Adrenal gland (tissue), 12 donors: ENCODE data around the gene SLC1A2. TPM values are rescaled to one million over a fixed set of nuclear protein-coding genes. Genes with fewer than 3 reads are reported as not detected.

ENCODE experiments used
- DNase-seq, 7 donors: peaks; one replicate each; pipeline ENCODE4 v3.0.0-alpha.2; 2019 to 2020
- H3K27ac ChIP-seq, 5 donors: fragments of 200-600 bp; sonication (generic) in 4 of 5; 1 replicate in 3 of 5; 2 replicates in 2 of 5; pipeline versions ENCODE4 v1.5.1 to v1.8.0; 2016 to 2020; ENCODE audit warnings: mild to moderate bottlenecking in 1 of 5
- H3K27me3 ChIP-seq: fragments of 200-600 bp; 2 replicates; pipeline ENCODE4 v1.8.0; 2021
- H3K36me3 ChIP-seq, 2 donors: fragments of 200-600 bp; replicated peaks in 1 of 2; 1 replicate in 1 of 2; 2 replicates in 1 of 2; pipeline versions ENCODE4 v1.5.1 to v1.8.0; 2018 to 2022
- H3K4me1 ChIP-seq, 2 donors: fragments of 200-600 bp; replicated peaks in 1 of 2; 1 replicate in 1 of 2; 2 replicates in 1 of 2; pipeline versions ENCODE4 v1.5.1 to v1.8.0; 2018 to 2021
- H3K4me3 ChIP-seq, 4 donors: fragments of 200-600 bp; sonication (generic) in 3 of 4; one replicate each; pipeline ENCODE4 v1.5.1; 2016 to 2018
- H3K9me3 ChIP-seq, 3 donors: fragments of 200-600 bp; sonication (generic) in 1 of 3; replicated peaks in 1 of 3; 1 replicate in 2 of 3; 2 replicates in 1 of 3; pipeline versions ENCODE4 v1.5.1 to v1.8.0; 2016 to 2021
- CTCF ChIP-seq, 6 experiments: fragments of 450-650 bp in 4 of 6; fragments of 200-600 bp in 2 of 6; sonication (generic) in 1 of 6; IDR thresholded peaks; 1 replicate in 5 of 6; 2 replicates in 1 of 6; pipeline versions ENCODE4 v1.5.1 to v1.8.0; 2016 to 2021; ENCODE audit warnings: antibody characterized with exemption in 6 of 6, mild to moderate bottlenecking in 2 of 6, moderate library complexity in 1 of 6
- POLR2A ChIP-seq, 2 donors: fragments of 450-650 bp; IDR thresholded peaks; one replicate each; pipeline ENCODE4 v1.6.1; 2017; ENCODE audit warnings: antibody characterized with exemption in 2 of 2, mild to moderate bottlenecking in 2 of 2, moderate library complexity in 1 of 2
- WGBS, 4 donors: extraction: QIAGEN DNeasy Blood & Tissue Kit in 2 of 4; methylation state at CpG; one replicate each; pipeline versions ENCODE4 v1.1.5 to v1.1.7; 2013 to 2017; 5-methylcytosine and 5-hydroxymethylcytosine counted together
- intact Hi-C, 2 donors: fragments of 100-400 bp; cut with DNase I; formaldehyde crosslinking; loops; one replicate each; pipeline versions ENCODE4 v1.14.1 to v1.15.0; 2022 to 2023
- polyA plus RNA-seq, 3 donors: library from polyadenylated mRNA; stranded (reverse); fragments of 200-250 nt in 2 of 3; fragments of 350-450 nt in 1 of 3; fragmentation: Illumina TruSeq in 1 of 3; extraction: RNeasy Lipid Tissue Mini Kit (QIAGEN cat#74804) in 1 of 3; gene quantifications; one replicate each; pipeline ENCODE4 v1.2.3, GENCODE V29; 2013 to 2014
- total RNA-seq, 9 donors: library from RNA; depleted of rRNA in 4 of 9; stranded (reverse); fragments of >200 nt in 4 of 9; fragments of 120-200 nt in 1 of 9; fragmentation: NEBNext Ultra II Directional in 1 of 9; extraction: Animal tissue kit (Norgen Biotek cat#: 25700) in 1 of 9; gene quantifications; one replicate each; pipeline versions ENCODE4 v1.1.0 to v1.2.4, GENCODE V29; 2013 to 2023
- donor health status: healthy with polysubstance abuse.
- donor health status: Bipolar disorder and iron deficiency.
- donor health status: DM: yes; HTN: yes; CAD: no.
- donor health status: DM: no; HTN: no; CAD: no.
- donor health status: DM: no; HTN: no; CAD: no.
- donor health status: DM: yes; HTN: yes; CAD: no.

SLC1A2 gene
- total and polyA plus RNA-seq, 12 donors, result 1.4 to 517 (median 8.7) TPM

GRCh38 chr11:35311331-35311730, 108.0 kb downstream of the SLC1A2 start:
- 73 to 91% (median 86%) methylated on average over 3 of the region's 3 CpGs for WGBS, 4 donors
- intact Hi-C loops, result no loop called here
- TF ChIP-seq CTCF (IDR thresholded peaks at IDR 0.05), result no peak
- no peak for TF ChIP-seq POLR2A (IDR thresholded peaks at IDR 0.05)
- no peaks in the 10 kb centered on the region for H3K36me3 ChIP-seq
- no peak overlapping the region for H3K27ac ChIP-seq
- no peak for DNase-seq
- no peaks in the 10 kb centered on the region for H3K27me3 ChIP-seq
- H3K4me1 ChIP-seq, result no peaks in the 10 kb centered on the region
- H3K9me3 ChIP-seq, result no peaks in the 10 kb centered on the region
- H3K4me3 ChIP-seq, result no peak overlapping the region

GRCh38 chr11:35308157-35308556, 111.2 kb downstream of the SLC1A2 start:
- Histone ChIP-seq H3K27me3 (no peaks in the 10 kb centered on the region), H3K4me3 (no peak overlapping the region), H3K4me1 (peaks cover 0 to 20% of the 10 kb centered on the region in 2 donors), H3K9me3 (no peaks in the 10 kb centered on the region), H3K36me3 (no peaks in the 10 kb centered on the region), H3K27ac (no peak overlapping the region)
- DNase-seq, result peak in 1 of 7 donors; percentile 32
- WGBS, 4 donors, result 72 to 84% (median 78%) methylated on average over 9 of the region's 9 CpGs
- intact Hi-C loops, result no loop called here
- TF ChIP-seq POLR2A (IDR thresholded peaks at IDR 0.05) (no peak), CTCF (IDR thresholded peaks at IDR 0.05) (no peak)

- 85 to 93% (median 90%) methylated on average over 4 of the region's 4 CpGs for WGBS, 4 donors
- Histone ChIP-seq H3K4me1 (peaks cover 0 to 20% of the 10 kb centered on the region in 2 donors), H3K4me3 (no peak overlapping the region), H3K27ac (no peak overlapping the region), H3K9me3 (no peaks in the 10 kb centered on the region), H3K27me3 (no peaks in the 10 kb centered on the region), H3K36me3 (no peaks in the 10 kb centered on the region)
- no peak for DNase-seq
- intact Hi-C loops, result no loop called here
- TF ChIP-seq POLR2A (IDR thresholded peaks at IDR 0.05), result no peak
- no peak for TF ChIP-seq CTCF (IDR thresholded peaks at IDR 0.05)
Observed at GRCh38 chr11:35307221-35307621, 112.1 kb downstream of the SLC1A2 start.

- Histone ChIP-seq H3K36me3 (no peaks in the 10 kb centered on the region), H3K27me3 (no peaks in the 10 kb centered on the region), H3K4me3 (no peak overlapping the region), H3K4me1 (peaks cover 0 to 20% of the 10 kb centered on the region in 2 donors), H3K27ac (no peak overlapping the region), H3K9me3 (no peaks in the 10 kb centered on the region)
- intact Hi-C loops, result no loop called here
- peak; percentile 59 to 72 (median 67) for DNase-seq
- 61 to 68% (median 66%) methylated on average over 14 of the region's 14 CpGs for WGBS, 4 donors
- peak; percentile 17 to 63 (median 51) for TF ChIP-seq CTCF (IDR thresholded peaks at IDR 0.05)
- no peak for TF ChIP-seq POLR2A (IDR thresholded peaks at IDR 0.05)
Observed at GRCh38 chr11:35305670-35306382, 113.5 kb downstream of the SLC1A2 start.
